K562 (cell line): ENCODE results near the gene IQUB. TPM values are rescaled to one million over a fixed set of nuclear protein-coding genes. Genes with fewer than 3 reads are reported as not detected.
A peak's percentile ranks its signal among the peaks of the same experiment; 100 is the strongest.

Experiments
- ATAC-seq: fragments of 200-7000 bp; cut with Tn5 transposase; 3 replicates; pipeline ENCODE4 v1.9.1; 2020; ENCODE audit warnings: moderate library complexity
- BruUV-seq: library from RNA; stranded (reverse); fragments of 400-500 nt; replicated peaks from 2 replicates; lab custom pipeline; 2021; lab: Mats Ljungman, UMichigan
- CTCF ChIA-PET: fragments of 300-600 bp; formaldehyde crosslinking; extraction: SDS; loops from one replicate; lab custom pipeline; 2021; ENCODE audit warnings: low intra/inter-chr PET ratio; lab: Yijun Ruan, JAX
- POLR2A ChIA-PET: fragments of 300-600, 350-650 bp; sonication (Branson Sonifier 250); formaldehyde crosslinking; extraction: SDS; loops from one replicate; lab custom pipeline; 2021; ENCODE audit warnings: antibody characterized with exemption, inconsistent platforms; lab: Yijun Ruan, JAX
- DNase-seq, 4 experiments: peaks; one replicate each; pipeline versions ENCODE4 v3.0.0 to v3.0.0-alpha.2; 2011 to 2018; ENCODE audit warnings: low spot score in 3 of 4, mixed read lengths in 3 of 4; ENCODE audit errors: extremely low read depth in 1 of 4
- FAIRE-seq: peaks from 2 replicates; lab custom pipeline; 2011; peaks lifted over from hg19 to GRCh38; lab: Jason Lieb, UNC
- H2AFZ ChIP-seq: 2 replicates; pipeline ENCODE4 v1.6.0; 2011; ENCODE audit warnings: low read depth, low read length, control low read depth, inconsistent platforms
- H3K27ac ChIP-seq: fragments of 200-600 bp; 3 replicates; pipeline ENCODE4 v1.8.0; 2011; ENCODE audit warnings: low read depth, mild to moderate bottlenecking, control low read depth, inconsistent platforms, low read length, moderate library complexity, mixed read lengths; ENCODE audit errors: extremely low read depth
- H3K27me3 ChIP-seq, 2 experiments: fragments of 300-600 bp in 1 of 2; 2 replicates in 1 of 2; 3 replicates in 1 of 2; pipeline versions ENCODE4 v1.6.0 to v1.8.0; 2011; ENCODE audit warnings: inconsistent platforms in 2 of 2, low read length in 2 of 2, mild to moderate bottlenecking in 1 of 2, mixed read lengths in 1 of 2, moderate library complexity in 1 of 2; ENCODE audit not compliant: control insufficient read depth in 2 of 2, insufficient read depth in 2 of 2
- H3K36me3 ChIP-seq: fragments of 300-600 bp; 3 replicates; pipeline ENCODE4 v1.8.0; 2011; ENCODE audit warnings: mild to moderate bottlenecking, low read length, inconsistent platforms; ENCODE audit not compliant: control insufficient read depth, insufficient read depth
- H3K4me1 ChIP-seq, 2 experiments: fragments of 200-600 bp in 1 of 2; replicated peaks in 1 of 2; 2 replicates in 1 of 2; 3 replicates in 1 of 2; pipeline versions ENCODE4 v1.5.1 to v1.8.0; 2011; ENCODE audit warnings: inconsistent platforms in 2 of 2, low read length in 2 of 2, mild to moderate bottlenecking in 1 of 2, mixed read lengths in 1 of 2, moderate library complexity in 1 of 2; ENCODE audit not compliant: control insufficient read depth in 2 of 2, insufficient read depth in 2 of 2
- H3K4me2 ChIP-seq: 2 replicates; pipeline ENCODE4 v1.6.1; 2011; ENCODE audit warnings: low read length, control low read depth, inconsistent platforms, mixed read lengths; ENCODE audit not compliant: insufficient read depth
- H3K4me3 ChIP-seq: fragments of 200-600 bp; sonication (generic), shearing (Covaris generic); 2 replicates; pipeline ENCODE4 v1.5.1; 2016; ENCODE audit warnings: control low read depth, inconsistent platforms
- H3K79me2 ChIP-seq: fragments of 200-600 bp; 3 replicates; pipeline ENCODE4 v1.8.0; 2011; ENCODE audit warnings: low read length, inconsistent platforms; ENCODE audit not compliant: control insufficient read depth, insufficient read depth
- H3K9ac ChIP-seq, 2 experiments: 2 replicates each; pipeline versions ENCODE4 v1.6.0 to v1.6.1; 2011; ENCODE audit warnings: low read depth in 2 of 2, low read length in 2 of 2, control low read depth in 1 of 2, inconsistent platforms in 1 of 2, mild to moderate bottlenecking in 1 of 2, mixed read lengths in 1 of 2; ENCODE audit not compliant: insufficient read depth in 1 of 2
- H3K9me1 ChIP-seq: one replicate; pipeline ENCODE4 v1.6.0; 2011; ENCODE audit warnings: inconsistent platforms, mild to moderate bottlenecking, low read length, moderate library complexity; ENCODE audit not compliant: control insufficient read depth, insufficient read depth
- H3K9me3 ChIP-seq: replicated peaks from 2 replicates; pipeline ENCODE4 v1.5.1; 2011; ENCODE audit warnings: low read depth, low read length, inconsistent platforms; ENCODE audit not compliant: control insufficient read depth, insufficient read depth
- H4K20me1 ChIP-seq: replicated peaks from 2 replicates; pipeline ENCODE4 v1.6.1; 2011; ENCODE audit warnings: low read length, inconsistent platforms, mixed read lengths; ENCODE audit not compliant: control insufficient read depth, insufficient read depth
- CBX5 ChIP-seq: IDR thresholded peaks from 2 replicates; pipeline ENCODE4 v1.6.1; 2014; ENCODE audit warnings: low read depth, borderline replicate concordance
- CC2D1A ChIP-seq: fragments of 450-650 bp; IDR thresholded peaks from 2 replicates; pipeline ENCODE4 v1.6.1; 2017; ENCODE audit warnings: mild to moderate bottlenecking
- FOXK1 ChIP-seq: sonication (generic); formaldehyde crosslinking; IDR thresholded peaks from 2 replicates; pipeline ENCODE4 v1.8.0; 2022; ENCODE audit warnings: missing genetic modification reagents, mild to moderate bottlenecking, borderline replicate concordance
- ILF3 ChIP-seq: fragments of 450-650 bp; IDR thresholded peaks from 2 replicates; pipeline ENCODE4 v1.6.1; 2018; ENCODE audit warnings: antibody characterized with exemption, mild to moderate bottlenecking, moderate library complexity, borderline replicate concordance
- MTA3 ChIP-seq: fragments of 450-650 bp; formaldehyde crosslinking; IDR thresholded peaks from 2 replicates; pipeline ENCODE4 v1.6.1; 2017; ENCODE audit warnings: mild to moderate bottlenecking, borderline replicate concordance
- RFX5 ChIP-seq: IDR thresholded peaks from 2 replicates; pipeline ENCODE4 v1.6.1; 2011; ENCODE audit warnings: low read depth, mild to moderate bottlenecking, improper control_type of control experiment, low read length
- SAP30 ChIP-seq: fragments of 200-600 bp; sonication (generic); IDR thresholded peaks from 2 replicates; pipeline ENCODE4 v1.6.1; 2012; ENCODE audit warnings: borderline replicate concordance, low read depth, mild to moderate bottlenecking, moderate library complexity, low read length, control low read depth, inconsistent platforms; ENCODE audit not compliant: insufficient read depth, poor library complexity, severe bottlenecking
- ZNF3 ChIP-seq: fragments of 250-450 bp; sonication (Bioruptor Pico); IDR thresholded peaks from 2 replicates; pipeline ENCODE4 v1.5.0; 2021; ENCODE audit warnings: mild to moderate bottlenecking, moderate library complexity
- WGBS: fragments of 100-300 bp; shearing (Covaris generic); methylation state at CpG from one replicate; pipeline ENCODE4 v1.1.6; 2016; ENCODE audit warnings: low coverage, mixed read lengths; ENCODE audit not compliant: insufficient coverage; ENCODE audit errors: missing lambda C conversion rate; 5-methylcytosine and 5-hydroxymethylcytosine counted together
- in situ Hi-C: fragments of 300-500 bp; cut with MboI; formaldehyde crosslinking; loops from 4 replicates; pipeline ENCODE4 v1.15.0; 2018; ENCODE audit warnings: inconsistent platforms, mixed read lengths
- intact Hi-C: fragments of 100-400 bp; cut with micrococcal nuclease; formaldehyde crosslinking; loops from 2 replicates; pipeline ENCODE4 v1.14.2; 2022
- polyA plus RNA-seq, 8 experiments: library from polyadenylated mRNA; depleted of rRNA in 4 of 8; stranded (reverse) in 5 of 8; unstranded in 3 of 8; fragments of >200 nt; fragmentation: Nextera tagmentation in 2 of 8; fragmentation: Illumina TruSeq in 1 of 8; extraction: Ambion mirVana in 2 of 8; extraction: Trizol in 1 of 8; gene quantifications; 2 replicates each; pipeline versions ENCODE4 v1.2.1 to v1.2.3, GENCODE V29; 2011 to 2014; ENCODE audit warnings: inconsistent platforms in 1 of 8, missing spikeins in 1 of 8
- total RNA-seq, 7 experiments: library from RNA; depleted of rRNA in 6 of 7; stranded (reverse); fragments of >200 nt in 6 of 7; fragmentation: Illumina TruSeq in 2 of 7; extraction: Trizol in 2 of 7; gene quantifications; 2 replicates each; pipeline versions ENCODE4 v1.2.1 to v1.2.3, GENCODE V29; 2011 to 2021; ENCODE audit warnings: low replicate concordance in 1 of 7
- TF ChIP-seq, protein P1 (sequence below): fragments of 150-350 bp; IDR thresholded peaks from 2 replicates; pipeline ENCODE4 v1.6.1; 2014; ENCODE audit warnings: low read depth, mild to moderate bottlenecking, low read length, borderline replicate concordance
- TF ChIP-seq, protein P2 (sequence below): sonication (generic); formaldehyde crosslinking; IDR thresholded peaks from 2 replicates; pipeline ENCODE4 v1.8.0; 2022; ENCODE audit warnings: missing genetic modification reagents, mild to moderate bottlenecking, borderline replicate concordance
- TF ChIP-seq, protein P3 (sequence below): fragments of 450-650 bp; formaldehyde crosslinking; conservative IDR thresholded peaks from 2 replicates; pipeline ENCODE4 v1.4.0; 2022; ENCODE audit warnings: mild to moderate bottlenecking, missing genetic modification characterization

The IQUB gene
- total and polyA plus RNA-seq, 9 of the 15 experiments (the other 6 are each of a cell fraction or from before 2014, with no cell fraction given): 0.62 to 2.6 (median 1.4) TPM

DNA sequence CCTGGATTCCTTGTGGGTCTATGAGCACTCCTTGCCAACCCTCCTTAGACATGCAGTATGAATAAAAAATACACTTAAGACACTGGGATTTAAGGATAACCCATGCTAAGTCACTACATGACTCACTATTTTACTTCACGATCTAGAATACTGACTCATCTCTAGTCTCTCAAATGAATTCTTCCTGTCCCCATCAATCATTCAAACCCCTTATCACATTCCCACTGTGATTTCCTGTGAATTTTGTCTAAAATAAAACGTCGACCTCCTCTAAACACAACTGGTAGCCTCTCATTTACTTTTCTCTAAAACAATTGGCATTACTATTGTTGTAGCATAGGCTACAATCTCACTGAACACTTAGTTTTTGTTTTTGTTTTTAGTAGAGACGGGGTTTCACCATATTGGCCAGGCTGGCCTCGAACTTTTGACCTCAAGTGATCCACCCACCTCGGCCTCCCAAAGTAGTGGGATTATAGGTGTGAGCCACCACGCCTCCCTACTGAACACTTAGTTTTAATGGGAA, 3.9 kb upstream of the IQUB start (continued):
- TF ChIP-seq, protein P1, sequence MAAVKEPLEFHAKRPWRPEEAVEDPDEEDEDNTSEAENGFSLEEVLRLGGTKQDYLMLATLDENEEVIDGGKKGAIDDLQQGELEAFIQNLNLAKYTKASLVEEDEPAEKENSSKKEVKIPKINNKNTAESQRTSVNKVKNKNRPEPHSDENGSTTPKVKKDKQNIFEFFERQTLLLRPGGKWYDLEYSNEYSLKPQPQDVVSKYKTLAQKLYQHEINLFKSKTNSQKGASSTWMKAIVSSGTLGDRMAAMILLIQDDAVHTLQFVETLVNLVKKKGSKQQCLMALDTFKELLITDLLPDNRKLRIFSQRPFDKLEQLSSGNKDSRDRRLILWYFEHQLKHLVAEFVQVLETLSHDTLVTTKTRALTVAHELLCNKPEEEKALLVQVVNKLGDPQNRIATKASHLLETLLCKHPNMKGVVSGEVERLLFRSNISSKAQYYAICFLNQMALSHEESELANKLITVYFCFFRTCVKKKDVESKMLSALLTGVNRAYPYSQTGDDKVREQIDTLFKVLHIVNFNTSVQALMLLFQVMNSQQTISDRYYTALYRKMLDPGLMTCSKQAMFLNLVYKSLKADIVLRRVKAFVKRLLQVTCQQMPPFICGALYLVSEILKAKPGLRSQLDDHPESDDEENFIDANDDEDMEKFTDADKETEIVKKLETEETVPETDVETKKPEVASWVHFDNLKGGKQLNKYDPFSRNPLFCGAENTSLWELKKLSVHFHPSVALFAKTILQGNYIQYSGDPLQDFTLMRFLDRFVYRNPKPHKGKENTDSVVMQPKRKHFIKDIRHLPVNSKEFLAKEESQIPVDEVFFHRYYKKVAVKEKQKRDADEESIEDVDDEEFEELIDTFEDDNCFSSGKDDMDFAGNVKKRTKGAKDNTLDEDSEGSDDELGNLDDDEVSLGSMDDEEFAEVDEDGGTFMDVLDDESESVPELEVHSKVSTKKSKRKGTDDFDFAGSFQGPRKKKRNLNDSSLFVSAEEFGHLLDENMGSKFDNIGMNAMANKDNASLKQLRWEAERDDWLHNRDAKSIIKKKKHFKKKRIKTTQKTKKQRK: no peak; the same call in 1 of the 2 replicates
- TF ChIP-seq FOXK1: no peak
- 0 out of 2 replicates have a peak, but pooled peaks have one; percentile 59 for TF ChIP-seq CBX5
- 0 out of 2 replicates have a peak, but pooled peaks have one; percentile 46 for TF ChIP-seq MTA3
- no peak for TF ChIP-seq RFX5
- TF ChIP-seq ILF3: no peak

DNA sequence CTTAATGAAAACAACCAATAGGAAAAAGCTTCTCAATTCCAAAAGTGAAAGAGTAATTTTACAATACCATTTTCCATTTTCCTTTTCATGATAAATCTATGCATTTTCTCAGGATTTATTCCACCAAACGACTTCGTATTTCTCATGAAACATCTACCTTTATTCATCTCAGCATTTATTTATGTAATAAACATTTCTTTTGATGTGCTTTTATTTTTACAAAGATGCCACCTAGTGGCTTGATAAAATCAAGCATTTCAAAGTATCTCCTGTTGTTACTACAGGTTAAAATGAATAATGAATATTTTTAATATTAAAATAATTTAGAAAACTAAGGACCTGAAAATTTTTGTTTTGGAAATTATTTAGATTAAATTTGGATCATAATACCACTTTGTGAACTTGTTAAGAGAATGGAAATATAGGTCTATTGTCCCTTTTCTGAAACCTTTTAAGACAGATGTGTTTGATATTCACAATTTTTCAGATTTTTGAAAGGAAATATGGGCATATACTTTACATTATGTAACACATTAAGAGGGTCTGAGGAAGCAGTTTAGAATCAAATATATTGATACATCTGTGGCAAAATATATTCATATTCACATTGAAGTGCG, 2.7 kb upstream of the IQUB start:
- Histone ChIP-seq H3K9me3 (no peaks in the 10 kb centered on the region), H3K4me1 (peaks cover 4 to 19% of the 10 kb centered on the region in 2 experiments), H3K4me3 (no peak overlapping the region), H3K9me1 (no peaks in the 10 kb centered on the region), H2AFZ (no peak overlapping the region), H3K79me2 (peaks cover 10% of the 10 kb centered on the region; the same call in 2 of the 3 replicates), H3K27ac (peak overlapping the region; percentile 65; the same call in 2 of the 3 replicates), H3K9ac (no peak overlapping the region), H3K4me2 (no peak overlapping the region), H3K27me3 (no peaks in the 10 kb centered on the region), H3K36me3 (peaks cover 21% of the 10 kb centered on the region), H4K20me1 (no peaks in the 10 kb centered on the region)
- ChIA-PET POLR2A (no interaction called here), CTCF (interaction anchor here (1.0 to 4.4 kb wide), 3 partner anchors 39 to 42 kb away, joined by 3 to 45 read pairs (median 4); no protein-coding TSS in a partner anchor)
- DNase-seq (peak in 1 of 4 experiments; percentile 54), ATAC-seq (no peak), FAIRE-seq (no peak)
- in situ Hi-C loops (loop anchor here (5.0 kb wide), 1 partner anchor 45 kb away; no protein-coding TSS in a partner anchor), intact Hi-C loops (loop anchor here (1.0 to 5.0 kb wide), 2 partner anchors 43 to 85 kb away; no protein-coding TSS in a partner anchor)
- 13% methylated on average over 3 of the region's 3 CpGs for WGBS
- BruUV-seq: no TSS peak
- TF ChIP-seq ZNF3 (CRISPR knock-in tag) (no peak), SAP30 (no peak), CC2D1A (no peak)
- TF ChIP-seq, protein P2, sequence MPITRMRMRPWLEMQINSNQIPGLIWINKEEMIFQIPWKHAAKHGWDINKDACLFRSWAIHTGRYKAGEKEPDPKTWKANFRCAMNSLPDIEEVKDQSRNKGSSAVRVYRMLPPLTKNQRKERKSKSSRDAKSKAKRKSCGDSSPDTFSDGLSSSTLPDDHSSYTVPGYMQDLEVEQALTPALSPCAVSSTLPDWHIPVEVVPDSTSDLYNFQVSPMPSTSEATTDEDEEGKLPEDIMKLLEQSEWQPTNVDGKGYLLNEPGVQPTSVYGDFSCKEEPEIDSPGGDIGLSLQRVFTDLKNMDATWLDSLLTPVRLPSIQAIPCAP (CRISPR knock-in tag): no peak
- TF ChIP-seq, protein P3, sequence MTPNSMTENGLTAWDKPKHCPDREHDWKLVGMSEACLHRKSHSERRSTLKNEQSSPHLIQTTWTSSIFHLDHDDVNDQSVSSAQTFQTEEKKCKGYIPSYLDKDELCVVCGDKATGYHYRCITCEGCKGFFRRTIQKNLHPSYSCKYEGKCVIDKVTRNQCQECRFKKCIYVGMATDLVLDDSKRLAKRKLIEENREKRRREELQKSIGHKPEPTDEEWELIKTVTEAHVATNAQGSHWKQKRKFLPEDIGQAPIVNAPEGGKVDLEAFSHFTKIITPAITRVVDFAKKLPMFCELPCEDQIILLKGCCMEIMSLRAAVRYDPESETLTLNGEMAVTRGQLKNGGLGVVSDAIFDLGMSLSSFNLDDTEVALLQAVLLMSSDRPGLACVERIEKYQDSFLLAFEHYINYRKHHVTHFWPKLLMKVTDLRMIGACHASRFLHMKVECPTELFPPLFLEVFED (CRISPR knock-in tag): no peak
